ENCODE measurements around the gene TAGLN3.

Gene TAGLN3

GRCh38 chr3:111976254-111976653 lies 22.5 kb upstream of the TAGLN3 start:
- no peaks in the 10 kb centered on the region for H3K27me3 ChIP-seq (ENCODE audit: control insufficient read depth in 1 of 2, insufficient read depth in 2 of 2, low read length in 2 of 2)
- H3K4me3 ChIP-seq (ENCODE audit: low read depth in 1 of 2, low read length in 2 of 2) = no peak overlapping the region
- peaks cover 11 to 15% of the 10 kb centered on the region in 2 donors for H3K4me1 ChIP-seq (ENCODE audit: control insufficient read depth in 1 of 2, insufficient read depth in 2 of 2, low read length in 2 of 2)
- no peak overlapping the region for H3K27ac ChIP-seq (ENCODE audit: low read depth, low read length)
- no peaks in the 10 kb centered on the region for H3K36me3 ChIP-seq (ENCODE audit: control insufficient read depth in 1 of 2, insufficient read depth in 2 of 2, low read length in 2 of 2)
- no peak overlapping the region for H3K9ac ChIP-seq (ENCODE audit: low read depth in 1 of 2, low read length in 2 of 2)
- H3K9me3 ChIP-seq (ENCODE audit: control insufficient read depth in 1 of 2, low read length in 2 of 2) = no peaks in the 10 kb centered on the region

GRCh38 chr3:111978583-111979433 lies 19.9 kb upstream of the TAGLN3 start, which contains the start of gene ABHD10:
Gene ABHD10, plus strand, starts transcription at chr3:111979026. Its CDS starts 36 bp downstream, at chr3:111979062.
- Histone ChIP-seq H3K9ac (ENCODE audit: low read depth in 1 of 2, low read length in 2 of 2) (peak within 1 kb of the TSS; percentile 76 to 80), H3K27ac (ENCODE audit: low read depth, low read length) (peak within 1 kb of the TSS; percentile 78), H3K4me3 (ENCODE audit: low read depth in 1 of 2, low read length in 2 of 2) (peak within 1 kb of the TSS; percentile 88 to 89), H3K27me3 (ENCODE audit: control insufficient read depth in 1 of 2, insufficient read depth in 2 of 2, low read length in 2 of 2) (no peaks in the 10 kb centered on the region), H3K4me1 (ENCODE audit: control insufficient read depth in 1 of 2, insufficient read depth in 2 of 2, low read length in 2 of 2) (peaks cover 11 to 23% of the 10 kb centered on the region in 2 donors), H3K36me3 (ENCODE audit: control insufficient read depth in 1 of 2, insufficient read depth in 2 of 2, low read length in 2 of 2) (no peaks in the 10 kb centered on the region), H3K9me3 (ENCODE audit: control insufficient read depth in 1 of 2, low read length in 2 of 2) (no peaks in the 10 kb centered on the region)

- no peaks in the 10 kb centered on the region for H3K9me3 ChIP-seq (ENCODE audit: control insufficient read depth in 1 of 2, low read length in 2 of 2)
- peak overlapping the region; percentile 88 to 89 for H3K4me3 ChIP-seq (ENCODE audit: low read depth in 1 of 2, low read length in 2 of 2)
- no peaks in the 10 kb centered on the region for H3K27me3 ChIP-seq (ENCODE audit: control insufficient read depth in 1 of 2, insufficient read depth in 2 of 2, low read length in 2 of 2)
- H3K27ac ChIP-seq (ENCODE audit: low read depth, low read length) = peak overlapping the region; percentile 78
- H3K4me1 ChIP-seq (ENCODE audit: control insufficient read depth in 1 of 2, insufficient read depth in 2 of 2, low read length in 2 of 2) = peaks cover 11 to 23% of the 10 kb centered on the region in 2 donors
- H3K9ac ChIP-seq (ENCODE audit: low read depth in 1 of 2, low read length in 2 of 2) = peak overlapping the region; percentile 76 to 80
- no peaks in the 10 kb centered on the region for H3K36me3 ChIP-seq (ENCODE audit: control insufficient read depth in 1 of 2, insufficient read depth in 2 of 2, low read length in 2 of 2)
Observed at GRCh38 chr3:111979434-111980038, 19.2 kb upstream of the TAGLN3 start.

GRCh38 chr3:111980716-111981456 lies 17.8 kb upstream of the TAGLN3 start:
- peak overlapping the region in 1 of 2 donors; percentile 30 for H3K4me3 ChIP-seq (ENCODE audit: low read depth in 1 of 2, low read length in 2 of 2)
- H3K27me3 ChIP-seq (ENCODE audit: control insufficient read depth in 1 of 2, insufficient read depth in 2 of 2, low read length in 2 of 2) = no peaks in the 10 kb centered on the region
- H3K4me1 ChIP-seq (ENCODE audit: control insufficient read depth in 1 of 2, insufficient read depth in 2 of 2, low read length in 2 of 2) = peaks cover 11 to 23% of the 10 kb centered on the region in 2 donors
- no peaks in the 10 kb centered on the region for H3K9me3 ChIP-seq (ENCODE audit: control insufficient read depth in 1 of 2, low read length in 2 of 2)
- H3K9ac ChIP-seq (ENCODE audit: low read depth in 1 of 2, low read length in 2 of 2) = no peak overlapping the region
- H3K36me3 ChIP-seq (ENCODE audit: control insufficient read depth in 1 of 2, insufficient read depth in 2 of 2, low read length in 2 of 2) = no peaks in the 10 kb centered on the region
- no peak overlapping the region for H3K27ac ChIP-seq (ENCODE audit: low read depth, low read length)

- no peaks in the 10 kb centered on the region for H3K36me3 ChIP-seq (ENCODE audit: control insufficient read depth in 1 of 2, insufficient read depth in 2 of 2, low read length in 2 of 2)
Observed at GRCh38 chr3:111981457-111981763, 17.3 kb upstream of the TAGLN3 start.

GRCh38 chr3:111984636-111985298 lies 14.0 kb upstream of the TAGLN3 start:
- H3K27ac ChIP-seq (ENCODE audit: low read depth, low read length) = no peak overlapping the region
- H3K9me3 ChIP-seq (ENCODE audit: control insufficient read depth in 1 of 2, low read length in 2 of 2) = no peaks in the 10 kb centered on the region
- peaks cover 5 to 21% of the 10 kb centered on the region in 2 donors for H3K4me1 ChIP-seq (ENCODE audit: control insufficient read depth in 1 of 2, insufficient read depth in 2 of 2, low read length in 2 of 2)
- H3K9ac ChIP-seq (ENCODE audit: low read depth in 1 of 2, low read length in 2 of 2) = no peak overlapping the region
- no peaks in the 10 kb centered on the region for H3K27me3 ChIP-seq (ENCODE audit: control insufficient read depth in 1 of 2, insufficient read depth in 2 of 2, low read length in 2 of 2)
- H3K36me3 ChIP-seq (ENCODE audit: control insufficient read depth in 1 of 2, insufficient read depth in 2 of 2, low read length in 2 of 2) = peaks cover 5 to 17% of the 10 kb centered on the region in 2 donors
- no peak overlapping the region for H3K4me3 ChIP-seq (ENCODE audit: low read depth in 1 of 2, low read length in 2 of 2)

More at GRCh38 chr3:111981457-111981763, 17.3 kb upstream of the TAGLN3 start:
- H3K27ac ChIP-seq (ENCODE audit: low read depth, low read length) = no peak overlapping the region
- H3K9ac ChIP-seq (ENCODE audit: low read depth in 1 of 2, low read length in 2 of 2) = no peak overlapping the region
- no peaks in the 10 kb centered on the region for H3K9me3 ChIP-seq (ENCODE audit: control insufficient read depth in 1 of 2, low read length in 2 of 2)
- H3K27me3 ChIP-seq (ENCODE audit: control insufficient read depth in 1 of 2, insufficient read depth in 2 of 2, low read length in 2 of 2) = no peaks in the 10 kb centered on the region
- H3K4me1 ChIP-seq (ENCODE audit: control insufficient read depth in 1 of 2, insufficient read depth in 2 of 2, low read length in 2 of 2) = peaks cover 11 to 23% of the 10 kb centered on the region in 2 donors
- no peak overlapping the region for H3K4me3 ChIP-seq (ENCODE audit: low read depth in 1 of 2, low read length in 2 of 2)

- no peak overlapping the region for H3K9ac ChIP-seq (ENCODE audit: low read depth in 1 of 2, low read length in 2 of 2)
- H3K4me3 ChIP-seq (ENCODE audit: low read depth in 1 of 2, low read length in 2 of 2) = no peak overlapping the region
- no peaks in the 10 kb centered on the region for H3K9me3 ChIP-seq (ENCODE audit: control insufficient read depth in 1 of 2, low read length in 2 of 2)
- no peak overlapping the region for H3K27ac ChIP-seq (ENCODE audit: low read depth, low read length)
- H3K36me3 ChIP-seq (ENCODE audit: control insufficient read depth in 1 of 2, insufficient read depth in 2 of 2, low read length in 2 of 2) = peaks cover 9 to 24% of the 10 kb centered on the region in 2 donors
- H3K27me3 ChIP-seq (ENCODE audit: control insufficient read depth in 1 of 2, insufficient read depth in 2 of 2, low read length in 2 of 2) = no peaks in the 10 kb centered on the region
- H3K4me1 ChIP-seq (ENCODE audit: control insufficient read depth in 1 of 2, insufficient read depth in 2 of 2, low read length in 2 of 2) = peaks cover 0 to 2% of the 10 kb centered on the region in 2 donors
Observed at GRCh38 chr3:111986800-111987199, 11.9 kb upstream of the TAGLN3 start.

- Histone ChIP-seq H3K27me3 (ENCODE audit: control insufficient read depth in 1 of 2, insufficient read depth in 2 of 2, low read length in 2 of 2) (no peaks in the 10 kb centered on the region), H3K36me3 (ENCODE audit: control insufficient read depth in 1 of 2, insufficient read depth in 2 of 2, low read length in 2 of 2) (peaks cover 9 to 32% of the 10 kb centered on the region in 2 donors), H3K4me3 (ENCODE audit: low read depth in 1 of 2, low read length in 2 of 2) (no peak overlapping the region), H3K27ac (ENCODE audit: low read depth, low read length) (no peak overlapping the region), H3K9ac (ENCODE audit: low read depth in 1 of 2, low read length in 2 of 2) (no peak overlapping the region), H3K9me3 (ENCODE audit: control insufficient read depth in 1 of 2, low read length in 2 of 2) (no peaks in the 10 kb centered on the region), H3K4me1 (ENCODE audit: control insufficient read depth in 1 of 2, insufficient read depth in 2 of 2, low read length in 2 of 2) (no peaks in the 10 kb centered on the region)
Observed at GRCh38 chr3:111989061-111989678, 9.6 kb upstream of the TAGLN3 start.

GRCh38 chr3:111993038-111993437 lies 5.7 kb upstream of the TAGLN3 start:
- no peak overlapping the region for H3K9ac ChIP-seq (ENCODE audit: low read depth in 1 of 2, low read length in 2 of 2)
- peaks cover 5 to 20% of the 10 kb centered on the region in 2 donors for H3K36me3 ChIP-seq (ENCODE audit: control insufficient read depth in 1 of 2, insufficient read depth in 2 of 2, low read length in 2 of 2)
- no peaks in the 10 kb centered on the region for H3K4me1 ChIP-seq (ENCODE audit: control insufficient read depth in 1 of 2, insufficient read depth in 2 of 2, low read length in 2 of 2)
- no peaks in the 10 kb centered on the region for H3K9me3 ChIP-seq (ENCODE audit: control insufficient read depth in 1 of 2, low read length in 2 of 2)
- H3K27me3 ChIP-seq (ENCODE audit: control insufficient read depth in 1 of 2, insufficient read depth in 2 of 2, low read length in 2 of 2) = no peaks in the 10 kb centered on the region
- no peak overlapping the region for H3K27ac ChIP-seq (ENCODE audit: low read depth, low read length)
- no peak overlapping the region for H3K4me3 ChIP-seq (ENCODE audit: low read depth in 1 of 2, low read length in 2 of 2)
